GM10248 (cell line): Measurements from ENCODE around the gene CEP78.

ENCODE experiments used
- CTCF ChIA-PET: fragments of 300-600 bp; sonication (Branson Sonifier 250); formaldehyde crosslinking; extraction: SDS; loops from one replicate; lab custom pipeline; 2021; ENCODE audit warnings: antibody characterized with exemption; lab: Yijun Ruan, JAX
- POLR2A ChIA-PET: fragments of 350-650 bp; sonication (Branson Sonifier 250); formaldehyde crosslinking; extraction: SDS; loops from one replicate; lab custom pipeline; 2020; ENCODE audit warnings: antibody characterized with exemption; lab: Yijun Ruan, JAX
- DNase-seq: peaks from one replicate; pipeline ENCODE4 v3.0.0; 2012; ENCODE audit errors: extremely low spot score
- CTCF ChIP-seq: IDR thresholded peaks from 2 replicates; pipeline ENCODE4 v1.5.1; 2012; ENCODE audit warnings: mild to moderate bottlenecking, low read depth; ENCODE audit errors: extremely low read depth, missing control alignments, control extremely low read depth

CEP78 gene

GRCh38 chr9:78291240-78291925, 55.5 kb downstream of the CEP78 start:
- POLR2A ChIA-PET: no interaction called here
- CTCF ChIA-PET: interaction anchor here (1.0 to 1.5 kb wide), 2 partner anchors 10 to 18 kb away, joined by 3 to 4 read pairs; no protein-coding TSS in a partner anchor
- TF ChIP-seq CTCF: no peak
- no peak for DNase-seq

- POLR2A ChIA-PET: no interaction called here
- TF ChIP-seq CTCF: no peak
- no peak for DNase-seq
- CTCF ChIA-PET: no interaction called here
Measured at GRCh38 chr9:78292026-78292425, 56.2 kb downstream of the CEP78 start.

GRCh38 chr9:78292716-78293497, 57.0 kb downstream of the CEP78 start:
- no peak for TF ChIP-seq CTCF
- ChIA-PET CTCF (interaction anchor here (1.8 kb wide), 2 partner anchors 14 to 32 kb away, joined by 4 to 6 read pairs; no protein-coding TSS in a partner anchor), POLR2A (no interaction called here)
- DNase-seq: no peak

- no peak for DNase-seq
- no peak for TF ChIP-seq CTCF
- ChIA-PET POLR2A (no interaction called here), CTCF (interaction anchor here (1.4 to 1.8 kb wide), 3 partner anchors 16 to 31 kb away, joined by 3 to 6 read pairs (median 4); no protein-coding TSS in a partner anchor)
Measured at GRCh38 chr9:78294290-78295176, 58.7 kb downstream of the CEP78 start.

GRCh38 chr9:78295177-78295575, 59.3 kb downstream of the CEP78 start:
- DNase-seq: no peak
- TF ChIP-seq CTCF: no peak
- ChIA-PET POLR2A (no interaction called here), CTCF (interaction anchor here (1.4 kb wide), 1 partner anchor 22 kb away, joined by 3 read pairs; no protein-coding TSS in a partner anchor)

- ChIA-PET CTCF (no interaction called here), POLR2A (no interaction called here)
- DNase-seq: no peak
- no peak for TF ChIP-seq CTCF
Measured at GRCh38 chr9:78295731-78296130, 59.9 kb downstream of the CEP78 start.
